Pancreas (tissue), 10 donors: ENCODE results near the gene ZNF341. TPM values are rescaled to one million over a fixed set of nuclear protein-coding genes. Genes with fewer than 3 reads are reported as not detected.
A peak's percentile ranks its signal among the peaks of the same experiment; 100 is the strongest.

Experiments
- ATAC-seq, 4 donors: fragments of 200-7000 bp; cut with Tn5 transposase; one replicate each; pipeline versions ENCODE4 v1.8.0 to v1.9.1; 2020; ENCODE audit warnings: mild to moderate bottlenecking in 4 of 4, moderate library complexity in 4 of 4
- DNase-seq, 6 donors: peaks; one replicate each; pipeline ENCODE4 v3.0.0-alpha.2; 2020
- FAIRE-seq: peaks from 2 replicates; lab custom pipeline; 2012; peaks lifted over from hg19 to GRCh38; lab: Jason Lieb, UNC
- H3K27ac ChIP-seq, 4 donors: fragments of 200-600 bp; sonication (generic); 1 replicate in 3 of 4; 2 replicates in 1 of 4; pipeline versions ENCODE4 v1.5.0 to v1.8.0; 2020
- H3K27me3 ChIP-seq, 4 donors: fragments of 200-600 bp; one replicate each; pipeline ENCODE4 v1.8.0; 2021
- H3K36me3 ChIP-seq, 3 donors: fragments of 200-600 bp; sonication (generic) in 1 of 3; one replicate each; pipeline versions ENCODE4 v1.5.0 to v1.8.0; 2020 to 2021
- H3K4me1 ChIP-seq, 3 donors: fragments of 200-600 bp; one replicate each; pipeline ENCODE4 v1.8.0; 2021
- H3K4me3 ChIP-seq, 4 donors: fragments of 200-600 bp; sonication (generic) in 2 of 4; one replicate each; pipeline versions ENCODE4 v1.5.0 to v1.8.0; 2020 to 2021
- H3K9me3 ChIP-seq, 4 donors: fragments of 200-600 bp; one replicate each; pipeline ENCODE4 v1.8.0; 2021
- WGBS, 2 donors: extraction: QIAGEN DNeasy Blood & Tissue Kit; methylation state at CpG; one replicate each; pipeline ENCODE4 v1.1.7; 2013; 5-methylcytosine and 5-hydroxymethylcytosine counted together
- intact Hi-C, 3 donors: fragments of 100-400 bp; cut with DNase I; formaldehyde crosslinking; loops; one replicate each; pipeline versions ENCODE4 v1.11.1 to v1.14.2; 2022
- polyA plus RNA-seq, 2 donors: library from polyadenylated mRNA; stranded (reverse); fragments of 200-250 nt; gene quantifications; one replicate each; pipeline ENCODE4 v1.2.3, GENCODE V29; 2013
- total RNA-seq, 6 donors: library from RNA; stranded (reverse); fragmentation: NEBNext Ultra II Directional in 4 of 6; extraction: Animal tissue kit (Norgen Biotek cat#: 25700) in 4 of 6; gene quantifications; one replicate each; pipeline versions ENCODE4 v1.2.1 to v1.2.4, GENCODE V29; 2021 to 2023
- TF ChIP-seq, protein P1 (sequence below), 4 donors: fragments of 200-600 bp; sonication (generic) in 3 of 4; IDR thresholded peaks; one replicate each; pipeline versions ENCODE4 v1.5.0 to v1.8.0; 2021; ENCODE audit warnings: antibody characterized with exemption in 4 of 4
- donor health status: healthy with polysubstance abuse.
- donor health status: DM: no; HTN: no; CAD: no; lungs with moderate emphysema.
- donor health status: DM: no; HTN: no; CAD: no.
- donor health status: control.
- donor health status: control.
- donor health status: Bipolar disorder and iron deficiency.
- donor health status: DM: yes; HTN: yes; CAD: no.
- donor health status: DM: no; HTN: no; CAD: no.
- donor health status: DM: no; HTN: no; CAD: no.
- donor health status: DM: yes; HTN: yes; CAD: no.

The ZNF341 gene
- total and polyA plus RNA-seq, 8 donors = 1.1 to 5.7 (median 1.6) TPM

DNA sequence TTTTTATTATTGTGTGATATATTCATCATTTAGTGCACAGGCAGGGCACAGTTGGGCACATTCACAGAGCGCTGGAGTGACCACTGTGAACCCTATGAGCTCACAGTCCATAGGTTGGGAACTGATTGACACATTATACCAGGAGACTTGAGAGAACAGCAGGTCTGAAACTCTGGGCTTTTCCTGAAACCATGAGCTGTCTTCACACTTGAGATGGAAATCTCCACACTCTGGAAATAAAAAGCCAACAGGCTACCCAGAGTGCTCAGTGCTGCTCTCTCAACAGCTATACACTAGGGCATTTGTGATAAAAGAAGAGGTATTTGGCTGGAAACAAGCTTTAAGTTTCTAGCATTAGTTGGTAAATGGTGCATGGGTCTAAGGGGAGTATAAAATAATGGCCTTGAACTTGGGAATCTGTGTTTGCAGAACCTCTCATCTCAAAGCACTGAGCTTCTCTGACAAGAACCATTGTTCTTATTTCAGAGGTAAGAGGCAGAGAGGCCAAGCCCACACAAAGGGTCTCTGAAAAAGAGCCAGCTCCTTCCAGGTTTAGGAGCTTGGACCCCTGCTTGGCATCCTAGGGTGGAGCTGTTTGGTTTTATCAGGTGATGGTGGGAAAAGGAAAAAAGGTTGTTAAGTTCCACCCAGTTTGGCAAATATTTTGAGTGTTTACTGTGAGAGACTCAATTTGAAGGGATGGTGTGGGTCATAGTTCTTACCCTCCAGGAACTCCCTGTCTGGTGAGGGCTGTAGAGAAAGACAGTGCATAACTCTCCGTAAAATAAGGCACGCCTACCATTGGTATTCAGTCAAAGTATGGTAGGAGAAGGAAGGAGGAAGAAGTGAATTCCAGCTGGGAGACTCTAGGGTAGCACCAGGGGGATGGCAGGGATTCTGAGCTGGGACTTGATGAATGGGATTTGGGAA is 93.8 kb downstream of the ZNF341 start:
- FAIRE-seq = no peak
- no peaks in the 10 kb centered on the region for H3K27me3 ChIP-seq
- H3K4me3 ChIP-seq = no peak overlapping the region
- H3K4me1 ChIP-seq = peaks cover 45 to 61% (median 57%) of the 10 kb centered on the region in 3 donors
- peak overlapping the region in 1 of 4 donors; percentile 42 for H3K27ac ChIP-seq
- no peaks in the 10 kb centered on the region for H3K36me3 ChIP-seq
- TF ChIP-seq, protein P1, sequence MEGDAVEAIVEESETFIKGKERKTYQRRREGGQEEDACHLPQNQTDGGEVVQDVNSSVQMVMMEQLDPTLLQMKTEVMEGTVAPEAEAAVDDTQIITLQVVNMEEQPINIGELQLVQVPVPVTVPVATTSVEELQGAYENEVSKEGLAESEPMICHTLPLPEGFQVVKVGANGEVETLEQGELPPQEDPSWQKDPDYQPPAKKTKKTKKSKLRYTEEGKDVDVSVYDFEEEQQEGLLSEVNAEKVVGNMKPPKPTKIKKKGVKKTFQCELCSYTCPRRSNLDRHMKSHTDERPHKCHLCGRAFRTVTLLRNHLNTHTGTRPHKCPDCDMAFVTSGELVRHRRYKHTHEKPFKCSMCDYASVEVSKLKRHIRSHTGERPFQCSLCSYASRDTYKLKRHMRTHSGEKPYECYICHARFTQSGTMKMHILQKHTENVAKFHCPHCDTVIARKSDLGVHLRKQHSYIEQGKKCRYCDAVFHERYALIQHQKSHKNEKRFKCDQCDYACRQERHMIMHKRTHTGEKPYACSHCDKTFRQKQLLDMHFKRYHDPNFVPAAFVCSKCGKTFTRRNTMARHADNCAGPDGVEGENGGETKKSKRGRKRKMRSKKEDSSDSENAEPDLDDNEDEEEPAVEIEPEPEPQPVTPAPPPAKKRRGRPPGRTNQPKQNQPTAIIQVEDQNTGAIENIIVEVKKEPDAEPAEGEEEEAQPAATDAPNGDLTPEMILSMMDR (IDR thresholded peaks at IDR 0.05) = no peak
- no peak for DNase-seq
- ATAC-seq = peak; percentile 18 to 47 (median 25)
- intact Hi-C loops = no loop called here
- 89 to 91% methylated on average over 3 of the region's 3 CpGs for WGBS, 2 donors
- H3K9me3 ChIP-seq = no peaks in the 10 kb centered on the region

DNA sequence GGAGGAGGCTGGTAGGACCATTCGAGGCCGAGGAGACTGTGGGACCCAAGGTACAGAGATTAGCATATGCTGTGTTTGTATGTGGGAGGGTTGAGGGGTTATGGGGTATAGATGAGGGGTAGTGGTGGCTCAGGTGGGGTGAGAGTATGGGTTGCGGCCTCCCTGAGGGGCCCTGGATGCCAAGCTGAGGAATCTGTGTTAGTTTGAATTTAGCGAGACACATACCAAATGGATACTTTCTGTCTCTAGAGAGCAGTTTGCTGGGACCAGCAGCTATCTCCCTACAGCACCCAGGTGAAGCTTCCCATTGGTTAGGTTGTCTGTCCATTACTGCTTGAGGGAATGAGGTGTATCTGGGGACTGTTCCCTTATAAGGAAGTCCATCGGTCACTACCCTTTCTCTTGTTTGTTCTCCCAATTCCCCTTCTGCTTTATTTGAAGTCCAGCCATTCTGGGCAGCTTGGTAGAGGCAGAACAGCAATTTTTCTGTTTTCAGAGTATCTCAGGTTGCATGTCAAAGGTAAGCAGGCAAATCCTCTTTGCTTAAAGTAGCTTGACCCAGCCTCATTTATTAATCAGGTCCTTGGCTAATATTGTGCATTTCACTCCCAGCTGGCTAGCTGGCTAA is 94.6 kb downstream of the ZNF341 start:
- H3K36me3 ChIP-seq = no peaks in the 10 kb centered on the region
- FAIRE-seq = no peak
- DNase-seq = peak in 3 of 6 donors; percentile 35 to 46 (median 36)
- H3K27me3 ChIP-seq = no peaks in the 10 kb centered on the region
- intact Hi-C loops = no loop called here
- peak; percentile 66 to 86 (median 80) for ATAC-seq
- H3K9me3 ChIP-seq = no peaks in the 10 kb centered on the region
- H3K4me3 ChIP-seq = no peak overlapping the region
- TF ChIP-seq, protein P1 (IDR thresholded peaks at IDR 0.05) = no peak
- H3K27ac ChIP-seq = peak overlapping the region in 3 of 4 donors; percentile 6 to 42 (median 6)
- H3K4me1 ChIP-seq = peaks cover 45 to 64% (median 57%) of the 10 kb centered on the region in 3 donors
- WGBS, 2 donors = 60 to 65% methylated on average over 5 of the region's 5 CpGs

DNA sequence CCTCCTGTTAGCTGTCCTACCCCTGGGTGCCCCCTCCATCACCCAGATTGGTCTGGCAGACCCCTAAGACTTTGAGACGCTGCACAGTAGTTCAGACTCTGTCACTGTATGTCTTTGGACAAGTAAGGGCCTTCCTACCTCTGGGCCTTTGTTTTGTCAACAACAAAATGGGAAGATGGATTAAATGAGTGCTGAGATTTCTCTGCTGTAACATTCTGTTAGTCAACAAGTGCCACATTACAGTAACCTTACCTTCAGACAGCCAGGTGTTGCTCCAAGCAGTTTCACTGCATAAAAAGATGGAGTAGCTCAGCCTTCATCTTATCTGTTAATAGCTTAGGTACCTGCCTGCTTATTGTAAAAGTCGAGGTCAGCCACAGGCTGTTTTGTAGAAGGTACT is 95.3 kb downstream of the ZNF341 start:
- Histone ChIP-seq H3K4me3 (no peak overlapping the region), H3K9me3 (no peaks in the 10 kb centered on the region), H3K27ac (peak overlapping the region in 1 of 4 donors; percentile 42), H3K27me3 (no peaks in the 10 kb centered on the region), H3K4me1 (peaks cover 45 to 71% (median 57%) of the 10 kb centered on the region in 3 donors), H3K36me3 (no peaks in the 10 kb centered on the region)
- DNase-seq (no peak), ATAC-seq (no peak), FAIRE-seq (no peak)
- WGBS, 2 donors = 49 to 52% methylated on average over 2 of the region's 2 CpGs
- intact Hi-C loops = no loop called here
- TF ChIP-seq, protein P1 (IDR thresholded peaks at IDR 0.05) = no peak

DNA sequence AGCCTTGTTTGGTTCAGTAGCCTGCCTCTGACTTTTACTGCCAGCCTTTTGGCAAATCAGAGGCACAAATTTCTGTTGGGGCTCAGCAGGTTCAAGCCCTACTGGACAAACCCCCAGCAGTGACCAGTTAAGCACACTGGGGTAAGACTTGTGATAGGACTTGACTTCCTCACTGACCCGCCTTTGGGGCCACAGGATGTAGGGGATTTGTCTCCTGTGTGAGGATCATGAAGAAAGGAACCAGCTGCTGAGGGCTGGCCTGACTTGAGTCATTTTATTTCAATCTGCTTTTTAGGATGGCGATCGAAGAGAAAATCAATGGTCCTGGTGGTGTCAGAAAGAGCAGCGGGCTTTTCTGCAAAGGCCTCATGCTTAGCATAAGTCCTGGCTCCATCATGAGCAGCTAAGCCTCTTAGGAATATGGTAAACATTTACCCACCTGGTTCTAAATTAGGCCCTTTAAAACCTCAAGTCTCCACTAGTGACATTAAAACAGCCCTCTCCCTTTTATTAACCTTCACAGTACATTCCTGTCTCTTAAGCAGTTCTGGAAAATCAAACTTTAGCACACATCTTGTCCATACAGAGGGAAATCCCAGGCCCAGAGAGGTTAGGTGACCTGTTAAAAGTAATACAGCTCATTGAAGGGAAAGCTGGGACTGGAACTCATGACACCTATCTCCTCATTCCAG is 96.0 kb downstream of the ZNF341 start:
- no peaks in the 10 kb centered on the region for H3K36me3 ChIP-seq
- no peak for DNase-seq
- no peaks in the 10 kb centered on the region for H3K9me3 ChIP-seq
- TF ChIP-seq, protein P1 (IDR thresholded peaks at IDR 0.05) = no peak
- 87 to 91% methylated on average over 4 of the region's 4 CpGs for WGBS, 2 donors
- H3K27ac ChIP-seq = peak overlapping the region in 1 of 4 donors; percentile 57
- peaks cover 43 to 76% (median 57%) of the 10 kb centered on the region in 3 donors for H3K4me1 ChIP-seq
- intact Hi-C loops = no loop called here
- H3K27me3 ChIP-seq = no peaks in the 10 kb centered on the region
- H3K4me3 ChIP-seq = no peak overlapping the region
- FAIRE-seq = no peak
- ATAC-seq = no peak
